K562 (cell line): ENCODE results near the gene GFOD1. TPM values are rescaled to one million over a fixed set of nuclear protein-coding genes. Genes with fewer than 3 reads are reported as not detected.
A peak's percentile ranks its signal among the peaks of the same experiment; 100 is the strongest.

Experiments
- CBX1 ChIP-seq: sonication (generic); IDR thresholded peaks from 2 replicates; pipeline ENCODE4 v1.6.1; 2016; ENCODE audit warnings: antibody characterized with exemption, low read depth, mild to moderate bottlenecking
- CREBBP ChIP-seq: IDR thresholded peaks from one replicate; pipeline ENCODE4 v1.6.1; 2012; ENCODE audit warnings: low read depth, mild to moderate bottlenecking, control low read depth, inconsistent platforms, low read length
- ETV5 ChIP-seq: sonication (generic); formaldehyde crosslinking; IDR thresholded peaks from 2 replicates; pipeline ENCODE4 v1.4.0; 2020; ENCODE audit warnings: low read depth, mild to moderate bottlenecking, missing genetic modification reagents
- FOXJ2 ChIP-seq: fragments of 200-800 bp; sonication (Bioruptor generic); IDR thresholded peaks from 2 replicates; pipeline ENCODE4 v1.6.1; 2016; ENCODE audit warnings: missing genetic modification characterization, missing compliant biosample characterization
- FOXK2 ChIP-seq, 2 experiments: fragments of 450-650 bp; IDR thresholded peaks in 1 of 2; conservative IDR thresholded peaks in 1 of 2; 2 replicates each; pipeline ENCODE4 v1.6.1; 2016; ENCODE audit warnings: low read depth in 2 of 2, mild to moderate bottlenecking in 1 of 2
- GTF2E2 ChIP-seq: fragments of 200-800 bp; sonication (Bioruptor generic); IDR thresholded peaks from 2 replicates; pipeline ENCODE4 v1.6.1; 2016; ENCODE audit warnings: missing genetic modification characterization, missing compliant biosample characterization
- HBP1 ChIP-seq: fragments of 450-650 bp; formaldehyde crosslinking; IDR thresholded peaks from 2 replicates; pipeline ENCODE4 v1.4.0; 2022; ENCODE audit warnings: missing genetic modification characterization
- LARP7 ChIP-seq: fragments of 450-650 bp; IDR thresholded peaks from 2 replicates; pipeline ENCODE4 v1.6.1; 2016
- MAZ ChIP-seq, 2 experiments: fragments of 450-650 bp in 1 of 2; sonication (generic) in 1 of 2; formaldehyde crosslinking; IDR thresholded peaks in 1 of 2; conservative IDR thresholded peaks in 1 of 2; 2 replicates each; pipeline versions ENCODE4 v1.4.0 to v1.5.0; 2020; ENCODE audit warnings: mild to moderate bottlenecking in 1 of 2, missing genetic modification reagents in 1 of 2
- NFE2 ChIP-seq: IDR thresholded peaks from 2 replicates; pipeline ENCODE4 v1.6.1; 2014; ENCODE audit warnings: antibody characterized with exemption, low read depth
- RHOXF2B ChIP-seq: fragments of 250-450 bp; sonication (Bioruptor Pico); conservative IDR thresholded peaks from 2 replicates; pipeline ENCODE4 v1.5.1; 2021
- SIX5 ChIP-seq, 2 experiments: IDR thresholded peaks; 2 replicates each; pipeline ENCODE4 v1.6.1; 2011; ENCODE audit warnings: low read length in 2 of 2, borderline replicate concordance in 1 of 2, low read depth in 1 of 2, mild to moderate bottlenecking in 1 of 2, moderate library complexity in 1 of 2; ENCODE audit not compliant: insufficient read depth in 1 of 2
- SMAD1 ChIP-seq: fragments of 150-350 bp; IDR thresholded peaks from 2 replicates; pipeline ENCODE4 v1.6.1; 2014; ENCODE audit warnings: low read length, low read depth; ENCODE audit not compliant: partially characterized antibody
- SMC3 ChIP-seq: conservative IDR thresholded peaks from 2 replicates; pipeline ENCODE4 v1.6.1; 2011; ENCODE audit warnings: low read depth, low read length, improper control_type of control experiment; ENCODE audit not compliant: insufficient read depth
- THRB ChIP-seq: fragments of 450-650 bp; formaldehyde crosslinking; conservative IDR thresholded peaks from 2 replicates; pipeline ENCODE4 v1.4.0; 2022; ENCODE audit warnings: mild to moderate bottlenecking, missing genetic modification characterization
- YY1 ChIP-seq, 3 experiments: IDR thresholded peaks; 2 replicates each; pipeline ENCODE4 v1.6.1; 2011; ENCODE audit warnings: low read length in 2 of 3, mild to moderate bottlenecking in 2 of 3, moderate library complexity in 2 of 3, borderline replicate concordance in 1 of 3, control low read depth in 1 of 3, low read depth in 1 of 3; ENCODE audit not compliant: insufficient read depth in 3 of 3, insufficient replicate concordance in 2 of 3, control insufficient read depth in 1 of 3, insufficient read length in 1 of 3; ENCODE audit errors: extremely low read depth in 1 of 3
- ZBTB7A ChIP-seq: IDR thresholded peaks from 2 replicates; pipeline ENCODE4 v1.6.1; 2011; ENCODE audit warnings: low read depth, mild to moderate bottlenecking, low read length, moderate library complexity, borderline replicate concordance; ENCODE audit not compliant: control insufficient read depth
- ZNF274 ChIP-seq: IDR thresholded peaks from 2 replicates; pipeline ENCODE4 v1.6.1; 2011; ENCODE audit warnings: low read depth, mild to moderate bottlenecking, low read length, moderate library complexity, borderline replicate concordance
- ZNF75A ChIP-seq: fragments of 450-650 bp; formaldehyde crosslinking; IDR thresholded peaks from 2 replicates; pipeline ENCODE4 v1.4.0; 2020; ENCODE audit warnings: mild to moderate bottlenecking
- polyA plus RNA-seq, 8 experiments: library from polyadenylated mRNA; depleted of rRNA in 4 of 8; stranded (reverse) in 5 of 8; unstranded in 3 of 8; fragments of >200 nt; fragmentation: Nextera tagmentation in 2 of 8; fragmentation: Illumina TruSeq in 1 of 8; extraction: Ambion mirVana in 2 of 8; extraction: Trizol in 1 of 8; gene quantifications; 2 replicates each; pipeline versions ENCODE4 v1.2.1 to v1.2.3, GENCODE V29; 2011 to 2014; ENCODE audit warnings: inconsistent platforms in 1 of 8, missing spikeins in 1 of 8
- total RNA-seq, 7 experiments: library from RNA; depleted of rRNA in 6 of 7; stranded (reverse); fragments of >200 nt in 6 of 7; fragmentation: Illumina TruSeq in 2 of 7; extraction: Trizol in 2 of 7; gene quantifications; 2 replicates each; pipeline versions ENCODE4 v1.2.1 to v1.2.3, GENCODE V29; 2011 to 2021; ENCODE audit warnings: low replicate concordance in 1 of 7

Gene GFOD1
- total and polyA plus RNA-seq, 9 of the 15 experiments (the other 6 are each of a cell fraction or from before 2014, with no cell fraction given), result 3.8 to 12.0 (median 8.2) TPM

- TF ChIP-seq ZBTB7A (no peak), GTF2E2 (tag) (no peak), ZNF274 (no peak), ETV5 (CRISPR knock-in tag) (0 out of 2 replicates have a peak, but pooled peaks have one; percentile 27), CREBBP (no peak), MAZ (CRISPR knock-in tag; conservative IDR thresholded peaks at IDR 0.05 in 1 of 2, IDR thresholded peaks at IDR 0.05 in 1 of 2) (no peak), NFE2 (no peak), CBX1 (no peak), RHOXF2B (CRISPR knock-in tag) (no peak), SMC3 (no peak), ZNF75A (CRISPR knock-in tag) (no peak), FOXJ2 (no peak), YY1 (IDR thresholded peaks at IDR 0.05; ENCODE audit: borderline replicate concordance in 1 of 3, control insufficient read depth in 1 of 3, extremely low read depth in 1 of 3, insufficient read depth in 3 of 3, insufficient read length in 1 of 3, insufficient replicate concordance in 2 of 3, low read depth in 1 of 3, low read length in 2 of 3) (peak in 1 of 3 experiments; percentile 72), THRB (CRISPR knock-in tag) (no peak), LARP7 (no peak), SIX5 (IDR thresholded peaks at IDR 0.05; ENCODE audit: borderline replicate concordance in 1 of 2, insufficient read depth in 1 of 2, low read depth in 1 of 2, low read length in 2 of 2) (peak; percentile 65 to 75), SMAD1 (no peak), HBP1 (CRISPR knock-in tag) (no peak), FOXK2 (conservative IDR thresholded peaks at IDR 0.05 in 1 of 2, IDR thresholded peaks at IDR 0.05 in 1 of 2; ENCODE audit: low read depth in 2 of 2) (no peak)
Observed at GRCh38 chr6:13406781-13407180, 80.6 kb downstream of the GFOD1 start (continued).
